SK-N-SH treated with all-trans-retinoic acid at 6 μM for 48 hours (cell line): ENCODE results near the gene LIN9.

Source experiments
- OSR1 ChIP-seq: fragments of 250-450 bp; sonication (Bioruptor Pico); IDR thresholded peaks from 2 replicates; pipeline ENCODE4 v1.8.0; 2022; ENCODE audit warnings: moderate library complexity, mild to moderate bottlenecking, inconsistent platforms
- ZFP3 ChIP-seq: fragments of 250-450 bp; sonication (Bioruptor Pico); IDR thresholded peaks from 2 replicates; pipeline ENCODE4 v1.5.0; 2020; ENCODE audit warnings: mild to moderate bottlenecking, moderate library complexity
- ZFP30 ChIP-seq: fragments of 450-650 bp; formaldehyde crosslinking; IDR thresholded peaks from 2 replicates; pipeline ENCODE4 v1.5.0; 2022; ENCODE audit warnings: mild to moderate bottlenecking, moderate library complexity
- ZNF70 ChIP-seq: fragments of 450-650 bp; formaldehyde crosslinking; IDR thresholded peaks from 2 replicates; pipeline ENCODE4 v1.5.0; 2020; ENCODE audit warnings: mild to moderate bottlenecking, moderate library complexity
- TF ChIP-seq, protein P1 (sequence below): fragments of 250-450 bp; sonication (Bioruptor Pico); IDR thresholded peaks from 2 replicates; pipeline ENCODE4 v1.8.0; 2020; ENCODE audit warnings: mild to moderate bottlenecking, moderate library complexity, borderline replicate concordance

DNA sequence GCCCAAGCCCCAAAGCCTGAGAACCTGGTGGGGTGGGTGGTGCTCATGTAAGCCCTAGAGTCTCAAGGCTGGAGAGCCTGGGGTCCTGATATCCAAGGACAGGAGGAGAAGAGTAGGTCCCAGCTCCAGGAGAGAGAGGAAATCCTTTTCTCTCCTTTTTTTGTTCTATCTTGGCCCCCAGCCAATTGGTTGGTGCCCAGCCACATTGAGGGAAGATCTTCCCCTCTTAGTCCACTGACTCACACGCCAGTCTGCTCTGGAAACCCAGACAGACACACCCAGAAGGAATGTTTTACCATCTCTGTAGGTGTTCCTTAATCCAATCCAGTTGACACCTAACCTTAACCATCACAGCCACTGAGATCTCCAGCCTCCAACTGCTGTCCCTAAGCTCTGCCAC, 16.2 kb upstream of the LIN9 start:
- TF ChIP-seq, protein P1, sequence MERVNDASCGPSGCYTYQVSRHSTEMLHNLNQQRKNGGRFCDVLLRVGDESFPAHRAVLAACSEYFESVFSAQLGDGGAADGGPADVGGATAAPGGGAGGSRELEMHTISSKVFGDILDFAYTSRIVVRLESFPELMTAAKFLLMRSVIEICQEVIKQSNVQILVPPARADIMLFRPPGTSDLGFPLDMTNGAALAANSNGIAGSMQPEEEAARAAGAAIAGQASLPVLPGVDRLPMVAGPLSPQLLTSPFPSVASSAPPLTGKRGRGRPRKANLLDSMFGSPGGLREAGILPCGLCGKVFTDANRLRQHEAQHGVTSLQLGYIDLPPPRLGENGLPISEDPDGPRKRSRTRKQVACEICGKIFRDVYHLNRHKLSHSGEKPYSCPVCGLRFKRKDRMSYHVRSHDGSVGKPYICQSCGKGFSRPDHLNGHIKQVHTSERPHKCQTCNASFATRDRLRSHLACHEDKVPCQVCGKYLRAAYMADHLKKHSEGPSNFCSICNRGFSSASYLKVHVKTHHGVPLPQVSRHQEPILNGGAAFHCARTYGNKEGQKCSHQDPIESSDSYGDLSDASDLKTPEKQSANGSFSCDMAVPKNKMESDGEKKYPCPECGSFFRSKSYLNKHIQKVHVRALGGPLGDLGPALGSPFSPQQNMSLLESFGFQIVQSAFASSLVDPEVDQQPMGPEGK (CRISPR knock-in tag): no peak
- no peak for TF ChIP-seq OSR1 (CRISPR knock-in tag)
- no peak for TF ChIP-seq ZFP30 (CRISPR knock-in tag)
- TF ChIP-seq ZFP3 (CRISPR knock-in tag): no peak
- TF ChIP-seq ZNF70 (CRISPR knock-in tag): no peak
